Endothelial cell of umbilical vein (primary cell): ENCODE results near the gene DHX9. TPM values are rescaled to one million over a fixed set of nuclear protein-coding genes. Genes with fewer than 3 reads are reported as not detected.

ENCODE experiments used
- BruUV-seq: library from RNA; stranded (reverse); fragments of 400-500 nt; replicated peaks from 2 replicates; lab custom pipeline; 2021; lab: Mats Ljungman, UMichigan
- CTCF ChIA-PET: fragments of 300-600, 350-600 bp; sonication (Branson Sonifier 250); formaldehyde crosslinking; loops from one replicate; lab custom pipeline; 2021; ENCODE audit warnings: antibody characterized with exemption, inconsistent platforms; lab: Charles Lee
- POLR2A ChIA-PET: fragments of 300-600, 350-600 bp; sonication (Branson Sonifier 250); formaldehyde crosslinking; loops from one replicate; lab custom pipeline; 2021; ENCODE audit warnings: antibody characterized with exemption, inconsistent platforms; lab: Charles Lee
- DNase-seq: peaks from one replicate; pipeline ENCODE4 v3.0.0-alpha.2; 2011; ENCODE audit warnings: low read depth, low spot score
- FAIRE-seq: peaks from 2 replicates; lab custom pipeline; 2011; peaks lifted over from hg19 to GRCh38; lab: Jason Lieb, UNC
- H2AFZ ChIP-seq: 2 replicates; pipeline ENCODE4 v1.6.0; 2012; ENCODE audit warnings: low read depth, low read length, control low read depth, inconsistent platforms
- H3K27ac ChIP-seq: 2 replicates; pipeline ENCODE4 v1.5.1; 2011; ENCODE audit warnings: low read depth, mild to moderate bottlenecking, control low read depth, low read length, moderate library complexity; ENCODE audit not compliant: insufficient read depth
- H3K27me3 ChIP-seq, 2 experiments: 2 replicates each; pipeline versions ENCODE4 v1.6.0 to v1.6.1; 2011; ENCODE audit warnings: low read length in 2 of 2, mixed read lengths in 1 of 2; ENCODE audit not compliant: control insufficient read depth in 2 of 2, insufficient read depth in 2 of 2
- H3K36me3 ChIP-seq, 2 experiments: 2 replicates in 1 of 2; 3 replicates in 1 of 2; pipeline ENCODE4 v1.5.1; 2011; ENCODE audit warnings: low read length in 2 of 2, mild to moderate bottlenecking in 1 of 2, moderate library complexity in 1 of 2; ENCODE audit not compliant: control insufficient read depth in 2 of 2, insufficient read depth in 2 of 2; ENCODE audit errors: extremely low read depth in 1 of 2
- H3K4me1 ChIP-seq: 3 replicates; pipeline ENCODE4 v1.5.1; 2011; ENCODE audit warnings: mild to moderate bottlenecking, low read length; ENCODE audit not compliant: control insufficient read depth, insufficient read depth; ENCODE audit errors: extremely low read depth
- H3K4me2 ChIP-seq: 2 replicates; pipeline ENCODE4 v1.6.1; 2011; ENCODE audit warnings: low read length, control low read depth, mixed read lengths; ENCODE audit not compliant: insufficient read depth
- H3K4me3 ChIP-seq, 3 experiments: fragments of 200-600 bp in 1 of 3; sonication (generic), shearing (Covaris generic) in 1 of 3; replicated peaks in 1 of 3; 2 replicates each; pipeline ENCODE4 v1.5.1; 2011 to 2016; ENCODE audit warnings: control low read depth in 3 of 3, low read length in 3 of 3, mild to moderate bottlenecking in 2 of 3, inconsistent platforms in 1 of 3, low read depth in 1 of 3, moderate library complexity in 1 of 3; ENCODE audit not compliant: insufficient read depth in 1 of 3
- H3K79me2 ChIP-seq: 2 replicates; pipeline ENCODE4 v1.6.0; 2012; ENCODE audit warnings: low read length, inconsistent platforms; ENCODE audit not compliant: control insufficient read depth, insufficient read depth
- H3K9ac ChIP-seq: replicated peaks from 2 replicates; pipeline ENCODE3; 2011; ENCODE audit warnings: low read length, control low read depth; ENCODE audit not compliant: insufficient read depth; ENCODE audit errors: extremely low read depth
- H3K9me1 ChIP-seq: replicated peaks from 3 replicates; pipeline ENCODE4 v1.6.0; 2011; ENCODE audit warnings: mild to moderate bottlenecking, low read length; ENCODE audit not compliant: control insufficient read depth, insufficient read depth; ENCODE audit errors: extremely low read depth
- H3K9me3 ChIP-seq: replicated peaks from 2 replicates; pipeline ENCODE4 v1.5.1; 2012; ENCODE audit warnings: low read length, inconsistent platforms; ENCODE audit not compliant: control insufficient read depth, insufficient read depth
- H4K20me1 ChIP-seq: replicated peaks from 2 replicates; pipeline ENCODE3; 2011; ENCODE audit warnings: mild to moderate bottlenecking, low read length; ENCODE audit not compliant: control insufficient read depth, insufficient read depth; ENCODE audit errors: extremely low read depth
- CTCF ChIP-seq, 2 donors: IDR thresholded peaks; 1 replicate in 1 of 2; 2 replicates in 1 of 2; pipeline ENCODE4 v1.5.1; 2011; ENCODE audit warnings: low read length in 2 of 2, mild to moderate bottlenecking in 2 of 2, moderate library complexity in 2 of 2, control low read depth in 1 of 2, inconsistent platforms in 1 of 2, low read depth in 1 of 2; ENCODE audit not compliant: insufficient read depth in 1 of 2; ENCODE audit errors: extremely low read depth in 1 of 2
- EZH2 ChIP-seq: IDR thresholded peaks from 2 replicates; pipeline ENCODE4 v1.6.1; 2012; ENCODE audit warnings: borderline replicate concordance, low read depth, mild to moderate bottlenecking, moderate library complexity, low read length, inconsistent platforms; ENCODE audit not compliant: severe bottlenecking
- FOS ChIP-seq: IDR thresholded peaks from 2 replicates; pipeline ENCODE4 v1.6.1; 2011; ENCODE audit warnings: mild to moderate bottlenecking, low read length, moderate library complexity, borderline replicate concordance; ENCODE audit not compliant: insufficient read depth
- GATA2 ChIP-seq: IDR thresholded peaks from 2 replicates; pipeline ENCODE4 v1.7.0; 2011; ENCODE audit warnings: low read depth, mild to moderate bottlenecking, moderate library complexity, mixed read lengths, low read length; ENCODE audit not compliant: insufficient read length, insufficient read depth
- JUN ChIP-seq: IDR thresholded peaks from 2 replicates; pipeline ENCODE4 v1.6.1; 2011; ENCODE audit warnings: borderline replicate concordance, low read depth; ENCODE audit not compliant: insufficient read length, insufficient read depth
- MAX ChIP-seq: IDR thresholded peaks from 2 replicates; pipeline ENCODE4 v1.6.1; 2011; ENCODE audit not compliant: insufficient read depth, insufficient read length
- MYC ChIP-seq: IDR thresholded peaks from one replicate; pipeline ENCODE4 v1.6.1; 2011; ENCODE audit warnings: mild to moderate bottlenecking, low read depth, low read length
- POLR2A ChIP-seq: IDR thresholded peaks from 2 replicates; pipeline ENCODE4 v1.6.1; 2012; ENCODE audit warnings: low read depth, mild to moderate bottlenecking, control low read depth, low read length
- POLR2AphosphoS5 ChIP-seq: IDR thresholded peaks from 2 replicates; pipeline ENCODE4 v1.6.1; 2012; ENCODE audit warnings: low read depth, mild to moderate bottlenecking, control low read depth, low read length, moderate library complexity; ENCODE audit not compliant: insufficient read depth
- dilution Hi-C: fragments of 300-500 bp; cut with MboI; formaldehyde crosslinking; loops from one replicate; pipeline ENCODE4 v1.15.0; 2019; ENCODE audit warnings: low sequenced_read_pairs; ENCODE audit not compliant: extremely low pct_ligation_motif_present
- intact Hi-C: fragments of 100-400 bp; cut with micrococcal nuclease; formaldehyde crosslinking; loops from one replicate; pipeline ENCODE4 v1.10.0; 2022
- polyA plus RNA-seq, 4 experiments: library from polyadenylated mRNA; depleted of rRNA in 3 of 4; stranded (reverse) in 3 of 4; unstranded in 1 of 4; fragments of >200 nt; gene quantifications; 2 replicates each; pipeline versions ENCODE4 v1.2.1 to v1.2.3, GENCODE V29; 2011 to 2012; ENCODE audit warnings: missing spikeins in 1 of 4
- total RNA-seq: library from RNA; stranded (reverse); gene quantifications from 2 replicates; pipeline ENCODE4 v1.2.3, GENCODE V29; 2021

DHX9 gene
- total and polyA plus RNA-seq, 2 donors (not counting 3 experiments of a cell fraction or from before 2014, with no cell fraction given): 142 to 220 TPM

- no TSS peak for BruUV-seq
Measured at GRCh38 chr1:182817802-182818201, 21.3 kb upstream of the DHX9 start.

GRCh38 chr1:182823220-182823619, 15.9 kb upstream of the DHX9 start:
- DNase-seq (no peak), FAIRE-seq (no peak)
- Histone ChIP-seq H3K27me3 (peaks cover 4 to 8% of the 10 kb centered on the region in 2 experiments), H3K4me3 (no peak overlapping the region), H3K9ac (no peak overlapping the region), H4K20me1 (no peaks in the 10 kb centered on the region), H3K9me3 (no peaks in the 10 kb centered on the region), H3K4me2 (no peak overlapping the region), H3K79me2 (no peaks in the 10 kb centered on the region), H3K36me3 (no peaks in the 10 kb centered on the region), H3K9me1 (no peaks in the 10 kb centered on the region), H3K4me1 (no peaks in the 10 kb centered on the region), H2AFZ (no peak overlapping the region), H3K27ac (no peak overlapping the region)
- ChIA-PET POLR2A (no interaction called here), CTCF (no interaction called here)
- BruUV-seq: no TSS peak
- dilution Hi-C loops (no loop called here), intact Hi-C loops (no loop called here)
- no peak for TF ChIP-seq EZH2
- no peak for TF ChIP-seq POLR2A
- TF ChIP-seq CTCF (IDR thresholded peaks at IDR 0.05; ENCODE audit: extremely low read depth in 1 of 2, insufficient read depth in 1 of 2, low read depth in 1 of 2, low read length in 2 of 2): no peak
- TF ChIP-seq MAX: no peak
- TF ChIP-seq POLR2AphosphoS5: no peak
- TF ChIP-seq JUN: no peak
- TF ChIP-seq MYC: no peak
- no peak for TF ChIP-seq GATA2
- no peak for TF ChIP-seq FOS

More at GRCh38 chr1:182817802-182818201, 21.3 kb upstream of the DHX9 start:
- ChIA-PET POLR2A (no interaction called here), CTCF (no interaction called here)
- DNase-seq (no peak), FAIRE-seq (no peak)
- Histone ChIP-seq H3K4me2 (no peak overlapping the region), H3K27ac (no peak overlapping the region), H4K20me1 (no peaks in the 10 kb centered on the region), H3K79me2 (no peaks in the 10 kb centered on the region), H3K4me3 (no peak overlapping the region), H3K27me3 (no peaks in the 10 kb centered on the region), H3K9me3 (no peaks in the 10 kb centered on the region), H2AFZ (no peak overlapping the region), H3K9ac (no peak overlapping the region), H3K9me1 (no peaks in the 10 kb centered on the region), H3K36me3 (no peaks in the 10 kb centered on the region), H3K4me1 (no peaks in the 10 kb centered on the region)
- intact Hi-C loops (no loop called here), dilution Hi-C loops (no loop called here)
- TF ChIP-seq MYC: no peak
